ENCODE measurements around the gene FUT2. TPM values are rescaled to one million over a fixed set of nuclear protein-coding genes. Genes with fewer than 3 reads are reported as not detected.
A peak's percentile ranks its signal among the peaks of the same experiment; 100 is the strongest.

Gene FUT2
- total RNA-seq, 2 donors from 2014 or later = 125 to 141 TPM

GRCh38 chr19:48719263-48720171, 23.7 kb downstream of the FUT2 start, which contains the start of gene MAMSTR:
TSS of gene MAMSTR (minus strand) at chr19:48719725. CDS start at chr19:48719031, 694 bp downstream.
- Histone ChIP-seq H3K9me3 (no peaks in the 10 kb centered on the region), H3K27ac (no peak within 1 kb of the TSS), H3K27me3 (no peaks in the 10 kb centered on the region), H3K4me1 (peaks cover 9% of the 10 kb centered on the region), H3K36me3 (no peaks in the 10 kb centered on the region), H3K9ac (ENCODE audit: low read depth in 2 of 2, low read length in 2 of 2) (peak within 1 kb of the TSS in 1 of 2 donors; percentile 62), H3K4me3 (peak within 1 kb of the TSS; percentile 42)
- no peak for DNase-seq
- intact Hi-C loops (cut with DNase I) = no loop called here
- TF ChIP-seq CTCF (IDR thresholded peaks at IDR 0.05) = no peak

- Histone ChIP-seq H3K9me3 (no peaks in the 10 kb centered on the region), H3K4me3 (no peak overlapping the region), H3K4me1 (peaks cover 5% of the 10 kb centered on the region), H3K27me3 (no peaks in the 10 kb centered on the region), H3K36me3 (no peaks in the 10 kb centered on the region), H3K27ac (no peak overlapping the region), H3K9ac (ENCODE audit: low read depth in 2 of 2, low read length in 2 of 2) (peak overlapping the region in 1 of 2 donors; percentile 62)
- no peak for DNase-seq
- intact Hi-C loops (cut with DNase I) = no loop called here
- no peak for TF ChIP-seq CTCF (IDR thresholded peaks at IDR 0.05)
Measured at GRCh38 chr19:48720251-48720612, 24.5 kb downstream of the FUT2 start.

- Histone ChIP-seq H3K27me3 (no peaks in the 10 kb centered on the region), H3K4me3 (peak overlapping the region; percentile 42), H3K9ac (ENCODE audit: low read depth in 2 of 2, low read length in 2 of 2) (peak overlapping the region; percentile 38 to 62), H3K36me3 (no peaks in the 10 kb centered on the region), H3K9me3 (no peaks in the 10 kb centered on the region), H3K4me1 (no peaks in the 10 kb centered on the region), H3K27ac (peak overlapping the region; percentile 73)
- TF ChIP-seq CTCF (IDR thresholded peaks at IDR 0.05) = no peak
- intact Hi-C loops (cut with DNase I) = no loop called here
- peak; percentile 99 for DNase-seq
Measured at GRCh38 chr19:48720613-48721296, 25.0 kb downstream of the FUT2 start.

GRCh38 chr19:48722196-48722708, 26.5 kb downstream of the FUT2 start:
- DNase-seq = no peak
- intact Hi-C loops (cut with DNase I) = no loop called here

More at GRCh38 chr19:48722196-48722708, 26.5 kb downstream of the FUT2 start:
- H3K4me1 ChIP-seq = no peaks in the 10 kb centered on the region
- H3K9me3 ChIP-seq = no peaks in the 10 kb centered on the region
- no peaks in the 10 kb centered on the region for H3K27me3 ChIP-seq
- H3K4me3 ChIP-seq = no peak overlapping the region
- no peaks in the 10 kb centered on the region for H3K36me3 ChIP-seq
- no peak overlapping the region for H3K9ac ChIP-seq (ENCODE audit: low read depth in 2 of 2, low read length in 2 of 2)
- no peak overlapping the region for H3K27ac ChIP-seq
- no peak for TF ChIP-seq CTCF (IDR thresholded peaks at IDR 0.05)

All from colonic mucosa (tissue), 4 donors.